IMR-90 (cell line): ENCODE measurements around the gene FEZ2. TPM values are rescaled to one million over a fixed set of nuclear protein-coding genes. Genes with fewer than 3 reads are reported as not detected.

ENCODE experiments used
- ATAC-seq: fragments of 200-7000 bp; cut with Tn5 transposase; 2 replicates; pipeline ENCODE4 v1.9.1; 2020; ENCODE audit warnings: low read depth, mild to moderate bottlenecking, moderate library complexity
- BruUV-seq: library from RNA; stranded (reverse); fragments of 400-500 nt; replicated peaks from 2 replicates; lab custom pipeline; 2021; lab: Mats Ljungman, UMichigan
- CTCF ChIA-PET: fragments of 300-600 bp; formaldehyde crosslinking; extraction: SDS; loops from one replicate; lab custom pipeline; 2021; ENCODE audit warnings: antibody characterized with exemption; lab: Yijun Ruan, JAX
- POLR2A ChIA-PET: fragments of 300-600 bp; sonication (Branson Sonifier 250); formaldehyde crosslinking; loops from one replicate; lab custom pipeline; 2022; ENCODE audit warnings: antibody characterized with exemption; ENCODE audit not compliant: unreplicated experiment; lab: Charles Lee
- DNase-seq: peaks from one replicate; pipeline ENCODE4 v3.0.0; 2013
- H2AFZ ChIP-seq: replicated peaks from 2 replicates; pipeline ENCODE3; 2013; ENCODE audit warnings: low read length, mild to moderate bottlenecking; ENCODE audit not compliant: poor library complexity
- H2AK5ac ChIP-seq: 2 replicates; pipeline ENCODE4 v1.6.1; 2013; ENCODE audit warnings: low read depth, low read length, inconsistent platforms
- H2AK9ac ChIP-seq: replicated peaks from 2 replicates; pipeline ENCODE3; 2013; ENCODE audit warnings: mild to moderate bottlenecking, low read depth, low read length, moderate library complexity; ENCODE audit not compliant: poor library complexity
- H2BK120ac ChIP-seq: 2 replicates; pipeline ENCODE4 v1.6.1; 2013; ENCODE audit warnings: low read depth, low read length, inconsistent platforms
- H2BK15ac ChIP-seq: 3 replicates; pipeline ENCODE4 v1.6.1; 2013; ENCODE audit warnings: low read depth, low read length, inconsistent platforms
- H2BK20ac ChIP-seq: 2 replicates; pipeline ENCODE4 v1.6.1; 2013; ENCODE audit warnings: low read depth, mild to moderate bottlenecking, inconsistent platforms, low read length, moderate library complexity
- H2BK5ac ChIP-seq: 2 replicates; pipeline ENCODE4 v1.6.1; 2013; ENCODE audit warnings: mild to moderate bottlenecking, low read depth, low read length, inconsistent platforms; ENCODE audit not compliant: poor library complexity, severe bottlenecking
- H3K14ac ChIP-seq: replicated peaks from 2 replicates; pipeline ENCODE4 v1.6.1; 2013; ENCODE audit warnings: low read depth, low read length, inconsistent platforms
- H3K18ac ChIP-seq: 2 replicates; pipeline ENCODE4 v1.6.1; 2013; ENCODE audit warnings: low read depth, low read length, control low read depth
- H3K23ac ChIP-seq: 2 replicates; pipeline ENCODE4 v1.6.1; 2013; ENCODE audit warnings: low read depth, low read length, inconsistent platforms
- H3K27ac ChIP-seq: 2 replicates; pipeline ENCODE4 v1.5.1; 2013; ENCODE audit warnings: mild to moderate bottlenecking, control low read depth, low read length; ENCODE audit not compliant: insufficient read depth
- H3K27me3 ChIP-seq: 2 replicates; pipeline ENCODE4 v1.6.1; 2013; ENCODE audit warnings: low read length; ENCODE audit not compliant: control insufficient read depth, insufficient read depth
- H3K36me3 ChIP-seq: 2 replicates; pipeline ENCODE4 v1.6.1; 2013; ENCODE audit warnings: low read length, mixed read lengths; ENCODE audit not compliant: control insufficient read depth, insufficient read depth
- H3K4ac ChIP-seq: 2 replicates; pipeline ENCODE4 v1.6.1; 2013; ENCODE audit warnings: low read depth, low read length, inconsistent platforms
- H3K4me1 ChIP-seq: 2 replicates; pipeline ENCODE4 v1.6.1; 2013; ENCODE audit warnings: low read length, mixed read lengths; ENCODE audit not compliant: control insufficient read depth, insufficient read depth
- H3K4me2 ChIP-seq: 2 replicates; pipeline ENCODE4 v1.6.1; 2013; ENCODE audit warnings: low read depth, mild to moderate bottlenecking, control low read depth, low read length, moderate library complexity
- H3K4me3 ChIP-seq: 2 replicates; pipeline ENCODE4 v1.5.1; 2013; ENCODE audit warnings: low read depth, mild to moderate bottlenecking, control low read depth, low read length, moderate library complexity; ENCODE audit not compliant: insufficient read depth
- H3K56ac ChIP-seq: 2 replicates; pipeline ENCODE4 v1.6.1; 2013; ENCODE audit warnings: low read length, inconsistent platforms; ENCODE audit not compliant: insufficient read depth; ENCODE audit errors: extremely low read depth
- H3K79me1 ChIP-seq, 2 experiments: 2 replicates each; pipeline ENCODE4 v1.6.1; 2013; ENCODE audit warnings: low read length in 2 of 2, inconsistent platforms in 1 of 2, low read depth in 1 of 2
- H3K9ac ChIP-seq: 2 replicates; pipeline ENCODE4 v1.6.1; 2013; ENCODE audit warnings: low read depth, low read length, control low read depth
- H3K9me1 ChIP-seq: 2 replicates; pipeline ENCODE4 v1.6.1; 2013; ENCODE audit warnings: low read length, inconsistent platforms; ENCODE audit not compliant: insufficient read depth
- H3K9me3 ChIP-seq: 2 replicates; pipeline ENCODE4 v1.6.1; 2013; ENCODE audit warnings: low read length; ENCODE audit not compliant: control insufficient read depth, insufficient read depth
- H4K20me1 ChIP-seq: 2 replicates; pipeline ENCODE4 v1.6.1; 2013; ENCODE audit warnings: low read length, inconsistent platforms; ENCODE audit not compliant: insufficient read depth
- H4K5ac ChIP-seq: 2 replicates; pipeline ENCODE4 v1.6.1; 2013; ENCODE audit warnings: mild to moderate bottlenecking, low read depth, low read length, control low read depth
- H4K8ac ChIP-seq, 2 experiments: 2 replicates each; pipeline ENCODE4 v1.6.1; 2013; ENCODE audit warnings: low read depth in 2 of 2, low read length in 2 of 2, control low read depth in 1 of 2, inconsistent platforms in 1 of 2
- H4K91ac ChIP-seq: 2 replicates; pipeline ENCODE4 v1.6.1; 2013; ENCODE audit warnings: low read depth, low read length, inconsistent platforms; ENCODE audit not compliant: insufficient read depth
- ELK1 ChIP-seq: fragments of 150-350 bp; IDR thresholded peaks from 2 replicates; pipeline ENCODE4 v1.6.1; 2016; ENCODE audit warnings: low read depth, mild to moderate bottlenecking, low read length, moderate library complexity, borderline replicate concordance
- MXI1 ChIP-seq: IDR thresholded peaks from 2 replicates; pipeline ENCODE4 v1.6.1; 2012; ENCODE audit warnings: low read depth, mild to moderate bottlenecking, low read length, moderate library complexity, borderline replicate concordance
- NFE2L2 ChIP-seq: fragments of 150-350 bp; IDR thresholded peaks from 2 replicates; pipeline ENCODE4 v1.6.1; 2016; ENCODE audit warnings: low read depth, mild to moderate bottlenecking, low read length
- WGBS, 2 experiments: methylation state at CpG; one replicate each; pipeline versions ENCODE4 v1.1.5 to v1.1.7; 2013; ENCODE audit warnings: missing lambda C conversion rate in 2 of 2; ENCODE audit not compliant: insufficient read length in 1 of 2; ENCODE audit errors: extremely low coverage in 2 of 2; 5-methylcytosine and 5-hydroxymethylcytosine counted together
- dilution Hi-C: fragments of 300-500 bp; cut with HindIII; formaldehyde crosslinking; loops from one replicate; pipeline ENCODE4 v1.14.3; 2018; ENCODE audit warnings: low sequenced_read_pairs; ENCODE audit not compliant: unreplicated experiment
- in situ Hi-C: fragments of 300-500 bp; cut with MboI; formaldehyde crosslinking; loops from 3 replicates; pipeline ENCODE4 v1.14.3; 2019; ENCODE audit warnings: low sequenced_read_pairs, inconsistent platforms, mixed read lengths
- intact Hi-C: fragments of 100-400 bp; cut with micrococcal nuclease; formaldehyde crosslinking; loops from 2 replicates; pipeline ENCODE4 v1.10.0; 2022
- polyA plus RNA-seq, 3 experiments: library from polyadenylated mRNA; depleted of rRNA; stranded (reverse); fragments of >200 nt; gene quantifications; 2 replicates each; pipeline ENCODE4 v1.2.3, GENCODE V29; 2012; ENCODE audit warnings: low replicate concordance in 1 of 3
- total RNA-seq: library from RNA; depleted of rRNA; stranded (reverse); fragments of >200 nt; gene quantifications from 2 replicates; pipeline ENCODE4 v1.2.3, GENCODE V29; 2012

The FEZ2 gene
- total and polyA plus RNA-seq, 2 of the 4 experiments (the other 2 are of a cell fraction) = 19.4 to 31.6 TPM

GRCh38 chr2:36555789-36556188 is 42.2 kb downstream of the FEZ2 start:
- Histone ChIP-seq H3K9me1 (0 out of 2 replicates have a peak, but pooled peaks cover 2% of the 10 kb centered on the region), H2BK120ac (peak overlapping the region; percentile 92), H4K8ac (peak overlapping the region; percentile 68 to 88; a peak in 1 of 4 replicates), H3K4me1 (peaks cover 10% of the 10 kb centered on the region), H3K79me1 (peaks cover 24 to 28% of the 10 kb centered on the region in 2 experiments), H2BK5ac (peak overlapping the region; percentile 91), H2AK9ac (no peak overlapping the region), H3K4ac (peak overlapping the region; percentile 69), H4K91ac (peak overlapping the region; percentile 29), H2AK5ac (no peak overlapping the region), H3K23ac (peak overlapping the region; percentile 36; the same call in 1 of the 2 replicates), H2BK20ac (peak overlapping the region; percentile 77), H3K36me3 (peaks cover 25% of the 10 kb centered on the region), H3K4me3 (no peak overlapping the region), H3K4me2 (no peak overlapping the region), H3K27me3 (no peaks in the 10 kb centered on the region), H3K9me3 (no peaks in the 10 kb centered on the region), H4K5ac (peak overlapping the region; percentile 35; the same call in 1 of the 2 replicates), H3K9ac (no peak overlapping the region), H3K56ac (peak overlapping the region; percentile 68; the same call in 1 of the 2 replicates), H3K18ac (peak overlapping the region; percentile 24; the same call in 1 of the 2 replicates), H2AFZ (no peak overlapping the region), H3K27ac (no peak overlapping the region; the same call in 1 of the 2 replicates), H3K14ac (peak overlapping the region; percentile 10; the same call in 1 of the 2 replicates), H2BK15ac (0 out of 3 replicates have a peak overlapping the region, but pooled peaks have one; percentile 1), H4K20me1 (no peaks in the 10 kb centered on the region)
- WGBS, 2 experiments = 100% methylated on average over 2 of the region's 3 CpGs; no CpG with 5 or more reads in 1 of the 2 experiments
- in situ Hi-C loops = loop anchor here (10.0 kb wide), 1 partner anchor 109 kb away; no protein-coding TSS in a partner anchor
- ChIA-PET CTCF (interaction anchor here (0.6 to 1.3 kb wide), 3 partner anchors 10 to 207 kb away, joined by 3 to 4 read pairs (median 3); no protein-coding TSS in a partner anchor), POLR2A (no interaction called here)
- intact Hi-C loops = no loop called here
- ATAC-seq (no peak), DNase-seq (no peak)
- BruUV-seq = no TSS peak
- TF ChIP-seq MXI1 = no peak
- no peak for TF ChIP-seq ELK1
- TF ChIP-seq NFE2L2 = no peak
- dilution Hi-C loops = no loop called here
